IMR-90 (cell line): ENCODE measurements around the gene DDHD1. TPM values are rescaled to one million over a fixed set of nuclear protein-coding genes. Genes with fewer than 3 reads are reported as not detected.
A peak's percentile ranks its signal among the peaks of the same experiment; 100 is the strongest.

Experiments
- ATAC-seq: fragments of 200-7000 bp; cut with Tn5 transposase; 2 replicates; pipeline ENCODE4 v1.9.1; 2020; ENCODE audit warnings: low read depth, mild to moderate bottlenecking, moderate library complexity
- BruUV-seq: library from RNA; stranded (reverse); fragments of 400-500 nt; replicated peaks from 2 replicates; lab custom pipeline; 2021; lab: Mats Ljungman, UMichigan
- CTCF ChIA-PET: fragments of 300-600 bp; formaldehyde crosslinking; extraction: SDS; loops from one replicate; lab custom pipeline; 2021; ENCODE audit warnings: antibody characterized with exemption; lab: Yijun Ruan, JAX
- POLR2A ChIA-PET: fragments of 300-600 bp; sonication (Branson Sonifier 250); formaldehyde crosslinking; loops from one replicate; lab custom pipeline; 2022; ENCODE audit warnings: antibody characterized with exemption; ENCODE audit not compliant: unreplicated experiment; lab: Charles Lee
- DNase-seq: peaks from one replicate; pipeline ENCODE4 v3.0.0; 2013
- H2AFZ ChIP-seq: replicated peaks from 2 replicates; pipeline ENCODE3; 2013; ENCODE audit warnings: low read length, mild to moderate bottlenecking; ENCODE audit not compliant: poor library complexity
- H2AK5ac ChIP-seq: 2 replicates; pipeline ENCODE4 v1.6.1; 2013; ENCODE audit warnings: low read depth, low read length, inconsistent platforms
- H2AK9ac ChIP-seq: replicated peaks from 2 replicates; pipeline ENCODE3; 2013; ENCODE audit warnings: mild to moderate bottlenecking, low read depth, low read length, moderate library complexity; ENCODE audit not compliant: poor library complexity
- H2BK120ac ChIP-seq: 2 replicates; pipeline ENCODE4 v1.6.1; 2013; ENCODE audit warnings: low read depth, low read length, inconsistent platforms
- H2BK15ac ChIP-seq: 3 replicates; pipeline ENCODE4 v1.6.1; 2013; ENCODE audit warnings: low read depth, low read length, inconsistent platforms
- H2BK20ac ChIP-seq: 2 replicates; pipeline ENCODE4 v1.6.1; 2013; ENCODE audit warnings: low read depth, mild to moderate bottlenecking, inconsistent platforms, low read length, moderate library complexity
- H2BK5ac ChIP-seq: 2 replicates; pipeline ENCODE4 v1.6.1; 2013; ENCODE audit warnings: mild to moderate bottlenecking, low read depth, low read length, inconsistent platforms; ENCODE audit not compliant: poor library complexity, severe bottlenecking
- H3K14ac ChIP-seq: replicated peaks from 2 replicates; pipeline ENCODE4 v1.6.1; 2013; ENCODE audit warnings: low read depth, low read length, inconsistent platforms
- H3K18ac ChIP-seq: 2 replicates; pipeline ENCODE4 v1.6.1; 2013; ENCODE audit warnings: low read depth, low read length, control low read depth
- H3K23ac ChIP-seq: 2 replicates; pipeline ENCODE4 v1.6.1; 2013; ENCODE audit warnings: low read depth, low read length, inconsistent platforms
- H3K27ac ChIP-seq: 2 replicates; pipeline ENCODE4 v1.5.1; 2013; ENCODE audit warnings: mild to moderate bottlenecking, control low read depth, low read length; ENCODE audit not compliant: insufficient read depth
- H3K27me3 ChIP-seq: 2 replicates; pipeline ENCODE4 v1.6.1; 2013; ENCODE audit warnings: low read length; ENCODE audit not compliant: control insufficient read depth, insufficient read depth
- H3K36me3 ChIP-seq: 2 replicates; pipeline ENCODE4 v1.6.1; 2013; ENCODE audit warnings: low read length, mixed read lengths; ENCODE audit not compliant: control insufficient read depth, insufficient read depth
- H3K4ac ChIP-seq: 2 replicates; pipeline ENCODE4 v1.6.1; 2013; ENCODE audit warnings: low read depth, low read length, inconsistent platforms
- H3K4me1 ChIP-seq: 2 replicates; pipeline ENCODE4 v1.6.1; 2013; ENCODE audit warnings: low read length, mixed read lengths; ENCODE audit not compliant: control insufficient read depth, insufficient read depth
- H3K4me2 ChIP-seq: 2 replicates; pipeline ENCODE4 v1.6.1; 2013; ENCODE audit warnings: low read depth, mild to moderate bottlenecking, control low read depth, low read length, moderate library complexity
- H3K4me3 ChIP-seq: 2 replicates; pipeline ENCODE4 v1.5.1; 2013; ENCODE audit warnings: low read depth, mild to moderate bottlenecking, control low read depth, low read length, moderate library complexity; ENCODE audit not compliant: insufficient read depth
- H3K56ac ChIP-seq: 2 replicates; pipeline ENCODE4 v1.6.1; 2013; ENCODE audit warnings: low read length, inconsistent platforms; ENCODE audit not compliant: insufficient read depth; ENCODE audit errors: extremely low read depth
- H3K79me1 ChIP-seq, 2 experiments: 2 replicates each; pipeline ENCODE4 v1.6.1; 2013; ENCODE audit warnings: low read length in 2 of 2, inconsistent platforms in 1 of 2, low read depth in 1 of 2
- H3K9ac ChIP-seq: 2 replicates; pipeline ENCODE4 v1.6.1; 2013; ENCODE audit warnings: low read depth, low read length, control low read depth
- H3K9me1 ChIP-seq: 2 replicates; pipeline ENCODE4 v1.6.1; 2013; ENCODE audit warnings: low read length, inconsistent platforms; ENCODE audit not compliant: insufficient read depth
- H3K9me3 ChIP-seq: 2 replicates; pipeline ENCODE4 v1.6.1; 2013; ENCODE audit warnings: low read length; ENCODE audit not compliant: control insufficient read depth, insufficient read depth
- H4K20me1 ChIP-seq: 2 replicates; pipeline ENCODE4 v1.6.1; 2013; ENCODE audit warnings: low read length, inconsistent platforms; ENCODE audit not compliant: insufficient read depth
- H4K5ac ChIP-seq: 2 replicates; pipeline ENCODE4 v1.6.1; 2013; ENCODE audit warnings: mild to moderate bottlenecking, low read depth, low read length, control low read depth
- H4K8ac ChIP-seq, 2 experiments: 2 replicates each; pipeline ENCODE4 v1.6.1; 2013; ENCODE audit warnings: low read depth in 2 of 2, low read length in 2 of 2, control low read depth in 1 of 2, inconsistent platforms in 1 of 2
- H4K91ac ChIP-seq: 2 replicates; pipeline ENCODE4 v1.6.1; 2013; ENCODE audit warnings: low read depth, low read length, inconsistent platforms; ENCODE audit not compliant: insufficient read depth
- BHLHE40 ChIP-seq: fragments of 150-350 bp; IDR thresholded peaks from 2 replicates; pipeline ENCODE4 v1.6.1; 2016; ENCODE audit warnings: mild to moderate bottlenecking, low read depth, low read length
- CEBPB ChIP-seq: IDR thresholded peaks from 2 replicates; pipeline ENCODE4 v1.6.1; 2012; ENCODE audit warnings: low read depth, low read length, improper control_type of control experiment
- CHD1 ChIP-seq: IDR thresholded peaks from 2 replicates; pipeline ENCODE4 v1.6.1; 2012; ENCODE audit warnings: low read depth, low read length, improper control_type of control experiment
- ELK1 ChIP-seq: fragments of 150-350 bp; IDR thresholded peaks from 2 replicates; pipeline ENCODE4 v1.6.1; 2016; ENCODE audit warnings: low read depth, mild to moderate bottlenecking, low read length, moderate library complexity, borderline replicate concordance
- MAFK ChIP-seq: IDR thresholded peaks from 2 replicates; pipeline ENCODE4 v1.6.1; 2012; ENCODE audit warnings: low read depth, low read length, improper control_type of control experiment
- MAZ ChIP-seq: IDR thresholded peaks from 2 replicates; pipeline ENCODE4 v1.6.1; 2012; ENCODE audit warnings: low read depth, mild to moderate bottlenecking, low read length, improper control_type of control experiment, moderate library complexity, borderline replicate concordance
- MXI1 ChIP-seq: IDR thresholded peaks from 2 replicates; pipeline ENCODE4 v1.6.1; 2012; ENCODE audit warnings: low read depth, mild to moderate bottlenecking, low read length, moderate library complexity, borderline replicate concordance
- NFE2L2 ChIP-seq: fragments of 150-350 bp; IDR thresholded peaks from 2 replicates; pipeline ENCODE4 v1.6.1; 2016; ENCODE audit warnings: low read depth, mild to moderate bottlenecking, low read length
- POLR2A ChIP-seq: IDR thresholded peaks from 2 replicates; pipeline ENCODE4 v1.6.1; 2012; ENCODE audit warnings: mild to moderate bottlenecking, low read depth, low read length
- RAD21 ChIP-seq: IDR thresholded peaks from 2 replicates; pipeline ENCODE4 v1.6.1; 2012; ENCODE audit warnings: low read length, improper control_type of control experiment
- RCOR1 ChIP-seq: IDR thresholded peaks from 2 replicates; pipeline ENCODE4 v1.6.1; 2012; ENCODE audit warnings: mild to moderate bottlenecking, low read length, improper control_type of control experiment; ENCODE audit not compliant: insufficient replicate concordance
- RFX5 ChIP-seq: IDR thresholded peaks from 2 replicates; pipeline ENCODE4 v1.8.0; 2012; ENCODE audit warnings: low read depth, mild to moderate bottlenecking, low read length, moderate library complexity
- SMC3 ChIP-seq: fragments of 150-350 bp; IDR thresholded peaks from 2 replicates; pipeline ENCODE4 v1.6.1; 2016; ENCODE audit warnings: low read depth, mild to moderate bottlenecking, antibody characterized with exemption, low read length, moderate library complexity
- USF2 ChIP-seq: fragments of 150-350 bp; IDR thresholded peaks from 2 replicates; pipeline ENCODE4 v1.6.1; 2017; ENCODE audit warnings: mild to moderate bottlenecking, antibody characterized with exemption, low read length, low read depth
- WGBS, 2 experiments: methylation state at CpG; one replicate each; pipeline versions ENCODE4 v1.1.5 to v1.1.7; 2013; ENCODE audit warnings: missing lambda C conversion rate in 2 of 2; ENCODE audit not compliant: insufficient read length in 1 of 2; ENCODE audit errors: extremely low coverage in 2 of 2; 5-methylcytosine and 5-hydroxymethylcytosine counted together
- dilution Hi-C: fragments of 300-500 bp; cut with HindIII; formaldehyde crosslinking; loops from one replicate; pipeline ENCODE4 v1.14.3; 2018; ENCODE audit warnings: low sequenced_read_pairs; ENCODE audit not compliant: unreplicated experiment
- in situ Hi-C: fragments of 300-500 bp; cut with MboI; formaldehyde crosslinking; loops from 3 replicates; pipeline ENCODE4 v1.14.3; 2019; ENCODE audit warnings: low sequenced_read_pairs, inconsistent platforms, mixed read lengths
- intact Hi-C: fragments of 100-400 bp; cut with micrococcal nuclease; formaldehyde crosslinking; loops from 2 replicates; pipeline ENCODE4 v1.10.0; 2022
- polyA plus RNA-seq, 3 experiments: library from polyadenylated mRNA; depleted of rRNA; stranded (reverse); fragments of >200 nt; gene quantifications; 2 replicates each; pipeline ENCODE4 v1.2.3, GENCODE V29; 2012; ENCODE audit warnings: low replicate concordance in 1 of 3
- total RNA-seq: library from RNA; depleted of rRNA; stranded (reverse); fragments of >200 nt; gene quantifications from 2 replicates; pipeline ENCODE4 v1.2.3, GENCODE V29; 2012
- TF ChIP-seq, protein P1 (sequence below): conservative IDR thresholded peaks from 2 replicates; pipeline ENCODE4 v1.5.1; 2012; ENCODE audit warnings: mild to moderate bottlenecking, low read depth, low read length, improper control_type of control experiment

DDHD1 gene
- total and polyA plus RNA-seq, 2 of the 4 experiments (the other 2 are of a cell fraction) = 4.5 to 9.0 TPM

GRCh38 chr14:53004976-53005375, 148.1 kb downstream of the DDHD1 start:
- no peaks in the 10 kb centered on the region for H3K36me3 ChIP-seq
- POLR2A ChIA-PET = no interaction called here
- H4K5ac ChIP-seq = 0 out of 2 replicates have a peak overlapping the region, but pooled peaks have one; percentile 24
- in situ Hi-C loops (no loop called here), dilution Hi-C loops (no loop called here), intact Hi-C loops (no loop called here)
- no peak overlapping the region for H4K91ac ChIP-seq
- no peak overlapping the region for H3K14ac ChIP-seq
- H3K27me3 ChIP-seq = no peaks in the 10 kb centered on the region
- DNase-seq (peak; percentile 26), ATAC-seq (no peak)
- H2BK5ac ChIP-seq = no peak overlapping the region
- no peak overlapping the region for H3K4me3 ChIP-seq
- no TSS peak for BruUV-seq
- CTCF ChIA-PET = no interaction called here
- no peaks in the 10 kb centered on the region for H3K9me3 ChIP-seq
- no peak overlapping the region for H3K27ac ChIP-seq
- H3K9me1 ChIP-seq = 0 out of 2 replicates have a peak, but pooled peaks cover 2% of the 10 kb centered on the region
- TF ChIP-seq USF2 (no peak), RAD21 (no peak), RFX5 (no peak), SMC3 (no peak), NFE2L2 (no peak), MXI1 (no peak), MAFK (no peak), RCOR1 (no peak), CEBPB (no peak), BHLHE40 (no peak), CHD1 (no peak), ELK1 (no peak), POLR2A (no peak), MAZ (no peak)
- TF ChIP-seq, protein P1, sequence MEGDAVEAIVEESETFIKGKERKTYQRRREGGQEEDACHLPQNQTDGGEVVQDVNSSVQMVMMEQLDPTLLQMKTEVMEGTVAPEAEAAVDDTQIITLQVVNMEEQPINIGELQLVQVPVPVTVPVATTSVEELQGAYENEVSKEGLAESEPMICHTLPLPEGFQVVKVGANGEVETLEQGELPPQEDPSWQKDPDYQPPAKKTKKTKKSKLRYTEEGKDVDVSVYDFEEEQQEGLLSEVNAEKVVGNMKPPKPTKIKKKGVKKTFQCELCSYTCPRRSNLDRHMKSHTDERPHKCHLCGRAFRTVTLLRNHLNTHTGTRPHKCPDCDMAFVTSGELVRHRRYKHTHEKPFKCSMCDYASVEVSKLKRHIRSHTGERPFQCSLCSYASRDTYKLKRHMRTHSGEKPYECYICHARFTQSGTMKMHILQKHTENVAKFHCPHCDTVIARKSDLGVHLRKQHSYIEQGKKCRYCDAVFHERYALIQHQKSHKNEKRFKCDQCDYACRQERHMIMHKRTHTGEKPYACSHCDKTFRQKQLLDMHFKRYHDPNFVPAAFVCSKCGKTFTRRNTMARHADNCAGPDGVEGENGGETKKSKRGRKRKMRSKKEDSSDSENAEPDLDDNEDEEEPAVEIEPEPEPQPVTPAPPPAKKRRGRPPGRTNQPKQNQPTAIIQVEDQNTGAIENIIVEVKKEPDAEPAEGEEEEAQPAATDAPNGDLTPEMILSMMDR = no peak
- H3K18ac ChIP-seq = no peak overlapping the region
- H3K56ac ChIP-seq = no peak overlapping the region
- no peak overlapping the region for H3K23ac ChIP-seq
- no peak overlapping the region for H2AK5ac ChIP-seq
- H2BK120ac ChIP-seq = no peak overlapping the region
- no peaks in the 10 kb centered on the region for H3K79me1 ChIP-seq
- peaks cover 6% of the 10 kb centered on the region for H3K4me1 ChIP-seq
- no peak overlapping the region for H2BK20ac ChIP-seq
- no peak overlapping the region for H3K4me2 ChIP-seq
- H2AK9ac ChIP-seq = no peak overlapping the region
- WGBS, 2 experiments = 60% methylated on average over 1 of the region's 5 CpGs; no CpG with 5 or more reads in 1 of the 2 experiments
- H4K20me1 ChIP-seq = no peaks in the 10 kb centered on the region
- no peak overlapping the region for H4K8ac ChIP-seq
- H3K4ac ChIP-seq = no peak overlapping the region
- peak overlapping the region; percentile 58; the same call in 1 of the 3 replicates for H2BK15ac ChIP-seq
- H2AFZ ChIP-seq = no peak overlapping the region
- H3K9ac ChIP-seq = no peak overlapping the region
